SU-DHL-6 (cell line): ENCODE results near the gene GAN.

Source experiments
- CTCF ChIP-seq: fragments of 200-600 bp; sonication (generic); IDR thresholded peaks from one replicate; pipeline ENCODE4 v1.5.1; 2017; ENCODE audit warnings: antibody characterized with exemption, mild to moderate bottlenecking, low read length, moderate library complexity; ENCODE audit not compliant: insufficient read depth, poor library complexity, severe bottlenecking
- EZH2phosphoT487 ChIP-seq: fragments of 200-600 bp; sonication (generic), shearing (Covaris generic); conservative IDR thresholded peaks from 2 replicates; pipeline ENCODE4 v1.6.1; 2018; ENCODE audit warnings: mild to moderate bottlenecking, antibody characterized with exemption, low read length, moderate library complexity, mixed read lengths

DNA sequence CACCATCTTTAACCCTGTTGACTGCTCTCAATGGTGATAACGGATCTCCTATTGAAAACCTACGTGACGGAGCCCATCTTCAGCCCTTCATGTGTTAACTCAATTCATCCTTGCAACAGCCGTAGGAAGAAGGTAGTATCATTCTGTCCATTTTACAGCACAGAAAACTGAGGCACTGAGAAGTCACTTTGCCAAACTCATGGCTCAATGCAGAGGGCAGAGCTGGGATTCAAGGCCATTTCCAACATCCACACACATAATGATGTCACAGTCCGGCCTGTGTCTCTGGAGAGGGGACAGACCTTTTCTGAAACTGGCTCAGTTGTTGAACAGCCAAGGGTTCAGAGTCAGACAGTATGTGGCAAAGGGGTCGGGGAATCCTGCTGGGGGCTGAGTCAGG, 77.2 kb downstream of the GAN start:
- TF ChIP-seq CTCF (no peak), EZH2phosphoT487 (no peak)
